ENCODE results near the gene FGGY.

DNA sequence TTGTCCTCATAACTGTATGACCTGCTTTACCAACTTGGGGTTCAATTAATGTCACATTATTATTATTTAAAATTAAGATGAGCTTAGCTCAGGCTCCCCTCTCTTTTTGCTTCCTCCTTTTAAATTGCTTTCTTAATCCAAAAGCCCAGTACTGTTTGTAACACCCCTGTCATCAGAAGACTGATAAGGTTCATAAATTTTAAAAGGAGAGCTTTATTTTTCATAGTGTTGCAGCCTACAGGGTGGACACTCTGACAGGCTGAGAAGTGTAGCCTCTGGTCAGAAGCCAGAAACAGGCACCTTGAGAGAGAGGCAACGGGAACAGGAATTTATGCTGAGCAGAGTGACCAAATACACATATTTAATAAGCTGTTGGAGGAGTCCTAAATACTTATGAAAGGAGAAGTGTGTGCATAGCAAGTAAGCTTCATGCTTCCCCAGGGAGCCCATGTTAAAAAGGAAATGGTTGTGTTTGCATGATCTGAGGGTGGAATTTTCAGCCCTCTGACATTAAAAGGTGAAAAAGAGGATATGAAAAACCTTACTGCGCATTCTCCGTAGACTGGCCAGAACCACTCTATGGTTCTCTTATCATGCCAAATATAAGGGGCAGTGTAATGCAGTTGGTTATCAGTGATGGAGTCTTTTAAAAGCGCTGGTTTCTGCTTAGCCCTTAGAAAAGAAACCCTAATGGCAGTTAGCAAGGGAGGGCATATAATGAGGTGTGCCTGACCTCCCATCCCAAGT, 30.5 kb upstream of the FGGY start:
- TF ChIP-seq EZH2 (IDR thresholded peaks at IDR 0.05; ENCODE audit: borderline replicate concordance, low read depth, low read length, severe bottlenecking), result no peak
- TF ChIP-seq, protein P1, sequence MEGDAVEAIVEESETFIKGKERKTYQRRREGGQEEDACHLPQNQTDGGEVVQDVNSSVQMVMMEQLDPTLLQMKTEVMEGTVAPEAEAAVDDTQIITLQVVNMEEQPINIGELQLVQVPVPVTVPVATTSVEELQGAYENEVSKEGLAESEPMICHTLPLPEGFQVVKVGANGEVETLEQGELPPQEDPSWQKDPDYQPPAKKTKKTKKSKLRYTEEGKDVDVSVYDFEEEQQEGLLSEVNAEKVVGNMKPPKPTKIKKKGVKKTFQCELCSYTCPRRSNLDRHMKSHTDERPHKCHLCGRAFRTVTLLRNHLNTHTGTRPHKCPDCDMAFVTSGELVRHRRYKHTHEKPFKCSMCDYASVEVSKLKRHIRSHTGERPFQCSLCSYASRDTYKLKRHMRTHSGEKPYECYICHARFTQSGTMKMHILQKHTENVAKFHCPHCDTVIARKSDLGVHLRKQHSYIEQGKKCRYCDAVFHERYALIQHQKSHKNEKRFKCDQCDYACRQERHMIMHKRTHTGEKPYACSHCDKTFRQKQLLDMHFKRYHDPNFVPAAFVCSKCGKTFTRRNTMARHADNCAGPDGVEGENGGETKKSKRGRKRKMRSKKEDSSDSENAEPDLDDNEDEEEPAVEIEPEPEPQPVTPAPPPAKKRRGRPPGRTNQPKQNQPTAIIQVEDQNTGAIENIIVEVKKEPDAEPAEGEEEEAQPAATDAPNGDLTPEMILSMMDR (IDR thresholded peaks at IDR 0.05; ENCODE audit: borderline replicate concordance, extremely low read depth, low read length, poor library complexity, severe bottlenecking), result no peak

All from DND-41 (cell line).